Activated CD4-positive, alpha-beta T cell treated with anti-CD3 and anti-CD28 coated beads, Interleukin-10, Interleukin-2, amounts not matched to agents 100 ng/mL and 50 ng/mL, durations not matched to agents 16 hours and 8 hours (primary cell): ENCODE measurements around the gene TCTN2.
A peak's percentile ranks its signal among the peaks of the same experiment; 100 is the strongest.

ENCODE experiments used
- DNase-seq: peaks from one replicate; pipeline ENCODE4 v3.0.0-alpha.2; 2020

The TCTN2 gene

GRCh38 chr12:123670882-123671728 lies at the start of gene TCTN2:
TSS of gene TCTN2 (plus strand) at chr12:123671113. CDS start at chr12:123671241, 128 bp downstream.
- peak; percentile 96 for DNase-seq

- peak; percentile 43 for DNase-seq
Measured at GRCh38 chr12:123621619-123622530, 49.0 kb upstream of the TCTN2 start.

- DNase-seq, result peak; percentile 98
Measured at GRCh38 chr12:123633379-123634141, 37.4 kb upstream of the TCTN2 start, which contains the start of the genes EIF2B1 and GTF2H3. TSS of gene EIF2B1 (minus strand) at chr12:123633686. CDS start at chr12:123633557, 129 bp downstream. TSS of gene GTF2H3 (plus strand) at chr12:123633829. CDS start at chr12:123633860, 31 bp downstream.

GRCh38 chr12:123634142-123634561 lies 36.8 kb upstream of the TCTN2 start:
- DNase-seq, result no peak

DNA sequence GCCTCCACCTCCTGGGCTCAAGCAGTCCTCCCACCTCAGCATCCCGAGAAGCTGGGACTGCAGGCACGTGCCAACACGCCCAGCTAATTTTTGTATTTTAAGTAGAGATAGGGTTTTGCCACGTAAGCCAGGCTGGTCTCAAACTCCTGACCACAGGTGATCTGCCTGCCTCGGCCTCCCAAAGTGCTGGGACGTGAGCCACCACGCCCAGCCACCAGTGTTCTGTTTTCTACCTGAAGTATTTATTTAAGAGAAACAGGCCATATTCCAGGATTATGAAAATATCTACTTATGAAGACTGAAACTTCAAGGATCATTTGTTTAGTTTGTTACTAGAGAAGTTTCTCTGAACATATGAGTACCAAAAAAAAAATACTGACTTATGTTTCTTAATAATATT lies 27.0 kb upstream of the TCTN2 start:
- no peak for DNase-seq

GRCh38 chr12:123645380-123645779 lies 25.5 kb upstream of the TCTN2 start:
- DNase-seq, result no peak

DNA sequence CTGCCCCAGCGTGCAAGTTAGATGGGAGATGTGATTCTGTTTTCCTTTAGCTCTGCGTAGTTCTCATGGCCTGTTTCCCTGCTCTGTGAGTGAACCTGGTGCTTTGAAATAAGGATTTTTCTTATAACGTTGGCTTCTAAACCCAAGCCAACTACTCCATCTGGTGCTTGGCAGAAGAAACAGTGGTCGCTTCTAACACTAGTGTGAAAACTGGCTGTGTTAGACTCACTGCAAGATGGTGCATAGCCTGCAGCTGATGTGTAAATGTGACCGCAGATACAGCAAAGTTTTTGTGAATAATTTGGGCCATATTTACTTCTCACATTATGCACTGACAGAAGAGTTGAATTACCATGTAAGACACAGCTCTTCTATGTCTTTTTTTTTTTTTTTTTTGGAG lies 25.0 kb upstream of the TCTN2 start:
- DNase-seq, result no peak

DNA sequence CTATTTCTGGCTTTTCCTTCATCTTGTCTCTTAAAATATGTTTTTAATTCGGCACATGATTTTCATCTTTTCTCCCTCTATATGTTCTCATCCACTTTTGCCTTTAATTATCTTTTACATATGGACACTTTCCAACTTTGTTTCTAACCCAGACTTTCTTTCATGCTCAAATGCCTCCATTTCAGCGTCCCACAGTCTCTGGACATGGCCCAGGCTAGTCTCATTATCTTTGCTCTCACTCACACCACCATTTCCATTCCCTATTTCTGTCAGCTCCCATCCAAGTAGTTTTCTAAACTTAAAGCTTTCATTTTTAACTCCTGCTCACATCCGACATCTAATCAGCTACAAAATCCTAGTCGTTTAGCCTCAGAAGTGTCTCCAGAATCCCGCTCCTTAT lies 22.5 kb upstream of the TCTN2 start:
- no peak for DNase-seq

DNA sequence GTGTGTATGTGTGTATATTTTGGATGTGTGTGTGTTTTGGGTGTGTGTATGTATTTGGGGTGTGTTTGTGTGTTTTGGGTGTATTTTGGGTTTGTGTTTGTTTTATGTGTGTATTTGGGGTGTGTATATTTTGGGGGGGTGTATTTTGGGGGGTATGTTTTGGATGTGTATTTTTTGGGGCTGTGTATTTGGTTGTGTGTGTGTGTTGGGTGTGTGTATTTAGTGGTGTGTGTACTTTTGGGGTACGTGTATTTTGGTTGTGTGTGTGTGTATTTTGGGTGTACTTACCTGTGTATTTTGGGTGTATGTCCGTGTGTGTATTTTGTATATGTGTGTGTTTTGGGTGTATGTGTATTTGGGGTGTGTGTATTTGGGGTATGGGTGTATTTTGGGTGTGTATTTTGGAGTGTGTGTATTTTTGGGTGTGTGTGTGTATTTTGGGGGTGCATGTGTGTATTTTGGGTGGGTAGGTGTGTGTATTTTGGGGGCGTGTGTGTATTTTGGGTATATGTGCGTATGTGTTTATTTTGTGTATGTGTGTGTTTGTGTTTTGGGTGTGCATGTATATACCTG lies 16.7 kb upstream of the TCTN2 start:
- no peak for DNase-seq

GRCh38 chr12:123655420-123655819 lies 15.5 kb upstream of the TCTN2 start:
- no peak for DNase-seq

DNA sequence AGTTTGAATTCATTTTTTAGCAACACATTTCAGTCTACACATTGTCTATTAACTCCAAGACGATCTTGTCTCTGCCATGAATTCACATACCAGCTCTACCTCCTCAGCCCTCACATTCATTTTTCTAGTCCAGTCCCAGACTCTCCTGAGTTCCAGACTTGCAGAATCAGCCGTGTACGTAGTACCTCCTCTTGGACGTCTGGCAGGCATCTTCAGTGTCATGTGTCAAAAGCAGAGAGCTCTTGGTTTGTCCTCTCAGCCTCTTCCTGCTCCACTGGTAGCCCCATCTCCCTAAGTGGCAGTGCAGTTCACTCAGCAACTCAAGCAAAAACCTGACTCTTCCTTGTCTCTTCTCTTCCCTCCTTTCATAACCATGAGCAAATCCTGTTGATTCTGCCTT lies 14.5 kb upstream of the TCTN2 start:
- DNase-seq, result no peak

GRCh38 chr12:123657211-123657610 lies 13.7 kb upstream of the TCTN2 start:
- DNase-seq, result no peak

DNA sequence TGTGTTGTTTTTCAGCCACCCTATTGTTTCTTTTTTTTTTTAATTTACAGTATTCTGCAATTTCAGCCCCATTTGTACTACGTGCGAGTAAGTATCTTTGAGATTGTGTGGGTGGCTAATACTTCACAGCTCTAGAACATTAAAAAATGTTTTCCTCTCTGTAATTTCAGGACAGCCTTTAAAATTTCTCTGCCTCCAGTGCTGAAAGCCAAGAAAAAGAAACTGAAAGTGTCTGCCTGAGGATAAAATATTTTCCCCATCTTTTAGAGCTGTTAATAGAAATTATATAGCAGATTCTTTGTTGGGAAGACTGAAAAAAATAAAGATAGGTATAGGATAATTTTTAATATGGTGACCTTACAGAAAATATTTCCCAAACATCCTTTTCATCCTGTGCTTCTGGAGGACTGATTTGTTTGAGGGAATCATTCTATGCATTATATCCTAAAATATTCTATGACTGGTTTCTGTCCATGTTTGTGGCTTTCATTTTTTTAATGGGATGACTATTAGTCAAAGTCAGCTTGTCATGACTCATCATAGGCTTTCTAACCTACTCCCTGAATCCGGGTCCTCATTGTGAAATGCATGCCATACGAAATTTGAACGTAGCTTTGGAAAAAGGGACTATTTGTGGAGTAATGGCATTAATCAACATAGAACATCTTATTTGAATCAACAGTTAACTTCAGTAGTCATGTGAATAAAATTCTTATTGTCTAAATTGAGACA lies 10.8 kb upstream of the TCTN2 start:
- DNase-seq, result peak; percentile 27

GRCh38 chr12:123667771-123668170 lies 3.1 kb upstream of the TCTN2 start:
- no peak for DNase-seq

GRCh38 chr12:123671876-123672275 lies 963 bp downstream of the TCTN2 start:
- no peak for DNase-seq

DNA sequence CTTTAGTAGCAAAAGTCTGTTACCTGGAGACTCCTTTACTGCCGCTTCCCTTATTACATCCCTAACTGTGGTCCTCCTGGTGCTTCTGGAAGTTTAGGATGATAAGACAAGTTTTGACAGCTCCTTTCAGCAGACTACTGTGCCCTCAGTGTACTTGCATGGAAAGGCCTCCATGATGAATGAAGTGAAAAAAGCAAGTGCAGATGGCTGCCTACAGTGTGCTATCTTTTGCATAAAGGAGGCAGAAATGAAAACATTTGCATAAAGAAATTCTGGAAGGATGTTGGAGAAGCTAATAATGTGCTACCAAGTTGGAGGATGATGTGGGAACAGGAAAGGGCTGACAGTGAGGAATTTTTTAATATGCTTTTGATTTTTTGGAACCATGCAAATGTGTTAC lies 4.5 kb downstream of the TCTN2 start:
- no peak for DNase-seq

- DNase-seq, result no peak
Measured at GRCh38 chr12:123676616-123677320, 5.9 kb downstream of the TCTN2 start.

GRCh38 chr12:123678981-123679380 lies 8.1 kb downstream of the TCTN2 start:
- no peak for DNase-seq

DNA sequence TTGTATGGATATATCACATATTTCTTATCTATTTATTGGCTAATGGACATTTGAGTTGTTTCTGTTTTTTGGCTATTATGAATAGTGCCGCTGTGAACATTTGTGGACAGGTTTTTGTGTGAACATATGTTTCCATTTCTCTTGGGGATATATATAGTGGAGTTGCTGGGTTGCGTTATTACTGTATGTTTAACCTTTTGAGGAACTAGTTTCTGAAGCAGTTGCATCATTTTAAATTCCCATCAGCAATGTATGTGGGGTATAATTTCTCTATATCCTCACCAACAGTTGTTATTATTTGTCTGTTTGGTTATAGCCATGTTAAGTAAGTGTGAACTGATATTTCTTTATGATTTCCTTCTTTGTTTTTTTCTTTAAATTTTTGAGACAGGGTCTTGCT lies 10.7 kb downstream of the TCTN2 start:
- DNase-seq, result no peak

DNA sequence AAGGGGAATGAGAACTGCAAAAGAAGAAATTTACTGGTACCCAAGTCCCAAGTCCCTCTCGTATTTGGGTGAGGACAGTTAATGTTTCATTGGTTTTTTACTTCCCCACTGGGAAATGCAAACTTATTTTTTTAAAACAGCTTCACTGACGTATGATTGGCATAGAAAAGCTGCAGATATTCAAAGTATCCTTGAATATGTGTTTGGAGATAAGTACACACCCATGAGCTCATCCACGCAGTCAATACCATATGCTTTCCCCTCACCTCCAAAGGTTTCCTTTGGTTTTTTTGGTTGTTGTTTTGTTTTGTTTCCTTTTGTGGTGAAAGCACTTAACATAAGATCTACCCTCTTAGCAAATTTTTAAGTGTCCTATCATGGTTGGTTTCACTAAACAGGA lies 13.1 kb downstream of the TCTN2 start:
- DNase-seq, result no peak

DNA sequence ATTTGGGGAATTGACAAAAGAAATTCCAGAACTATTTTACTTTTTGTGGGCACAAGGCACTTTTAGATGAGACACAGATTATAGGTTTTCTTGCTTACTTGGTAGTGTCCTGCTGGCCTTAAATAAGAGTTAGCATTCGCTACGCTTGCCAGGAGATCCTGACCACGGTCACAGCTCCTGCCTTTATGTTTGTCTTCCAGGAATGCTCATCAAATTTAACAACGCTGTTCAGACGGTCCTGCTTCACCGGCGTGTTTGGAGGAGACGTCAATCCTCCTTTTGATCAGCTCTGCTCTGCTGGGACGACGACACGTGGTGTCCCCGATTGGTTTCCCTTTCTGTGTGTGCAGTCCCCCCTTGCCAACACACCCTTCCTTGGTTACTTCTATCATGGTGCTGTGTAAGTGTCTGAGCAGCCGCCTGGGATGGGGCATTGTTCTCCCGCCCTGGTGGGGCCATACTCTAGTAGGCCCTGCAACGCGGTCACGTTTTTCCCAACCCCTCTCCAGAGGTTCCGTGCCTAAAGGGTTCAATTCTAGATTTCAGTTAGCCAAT lies 15.8 kb downstream of the TCTN2 start:
- no peak for DNase-seq
